Inflammatory macrophage (primary cell): ENCODE data around the gene MORN5.

Experiments
- DNase-seq, 2 donors: peaks; one replicate each; pipeline ENCODE4 v3.0.0-alpha.2; 2020 to 2022

Gene MORN5

DNA sequence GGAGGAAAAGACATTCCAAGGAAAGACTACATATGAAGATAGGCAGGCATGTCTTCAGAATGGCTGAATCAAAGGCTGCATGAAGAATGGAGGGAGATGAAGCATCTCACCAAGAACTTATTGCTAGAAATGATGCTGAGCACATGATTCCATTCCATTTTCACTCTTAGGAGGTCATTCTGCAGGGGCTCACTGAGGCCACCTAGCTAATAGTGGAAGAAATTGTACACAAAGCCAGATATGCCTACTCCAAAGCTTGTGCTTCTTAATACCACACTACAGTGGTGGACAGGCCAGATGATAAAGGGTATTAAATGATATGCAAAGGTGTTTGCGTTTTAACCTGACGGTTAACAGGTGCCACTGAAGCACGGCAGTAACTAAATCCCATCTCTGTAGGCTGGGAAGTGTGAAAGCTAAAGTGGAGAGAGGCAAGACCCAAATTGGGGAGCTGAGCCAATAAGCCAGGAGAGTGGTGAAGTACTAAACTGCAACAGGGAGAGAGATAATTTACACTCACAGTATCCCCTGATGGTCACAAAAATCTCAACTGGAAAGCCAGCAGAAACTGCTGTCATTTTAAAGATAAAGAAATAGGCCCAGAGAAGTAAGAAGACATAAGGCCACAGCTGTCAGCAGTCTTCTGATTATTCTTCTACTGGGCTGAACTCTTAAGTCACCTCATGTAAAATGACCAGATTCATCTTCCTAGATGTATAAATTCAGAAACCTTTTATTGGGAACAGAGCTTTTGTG lies 14.7 kb upstream of the MORN5 start:
- no peak for DNase-seq

DNA sequence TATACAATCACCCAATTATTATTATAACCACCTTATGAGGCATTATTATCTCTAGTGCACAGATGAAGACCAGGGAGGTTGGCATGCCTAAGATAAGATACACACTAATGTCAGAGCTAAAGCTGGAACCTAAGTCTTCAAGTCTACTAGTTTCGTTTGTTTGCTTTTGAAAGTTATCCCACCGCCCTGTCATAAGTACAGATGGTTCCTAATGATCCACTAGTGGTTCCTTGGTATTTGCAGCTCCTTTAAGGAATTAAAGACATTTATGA lies 14.2 kb upstream of the MORN5 start:
- no peak for DNase-seq

DNA sequence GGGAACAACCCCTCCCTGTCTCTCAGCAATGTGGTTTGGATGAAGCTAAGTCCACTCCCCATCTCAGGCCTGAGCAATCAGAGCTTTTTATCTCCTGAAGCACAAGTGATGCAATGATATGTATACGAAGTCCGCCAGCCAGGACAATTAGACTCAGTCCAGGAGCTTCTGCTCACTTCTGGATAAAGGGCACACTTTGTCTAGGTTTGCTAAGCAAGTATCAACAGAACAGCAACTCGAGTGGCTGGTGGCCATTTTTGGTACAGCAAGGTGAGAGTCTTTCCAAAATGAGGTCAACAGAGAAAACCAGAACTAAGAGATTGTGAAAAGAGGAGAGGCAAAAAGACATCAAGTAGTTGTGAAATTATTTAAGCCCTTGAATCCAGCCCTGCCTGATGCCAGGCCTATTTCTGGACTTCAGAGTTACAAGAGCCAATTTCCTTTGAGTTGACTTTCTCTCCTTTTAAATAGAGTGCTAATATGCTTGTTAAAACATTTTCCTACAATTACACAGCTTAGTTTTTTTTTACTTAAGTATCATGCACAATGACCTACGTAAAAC lies 8.4 kb upstream of the MORN5 start:
- DNase-seq: no peak

- DNase-seq: no peak
Measured at GRCh38 chr9:122155796-122156195, 3.9 kb upstream of the MORN5 start.

- peak; percentile 30 to 36 for DNase-seq
Measured at GRCh38 chr9:122158202-122158601, 1.5 kb upstream of the MORN5 start.

DNA sequence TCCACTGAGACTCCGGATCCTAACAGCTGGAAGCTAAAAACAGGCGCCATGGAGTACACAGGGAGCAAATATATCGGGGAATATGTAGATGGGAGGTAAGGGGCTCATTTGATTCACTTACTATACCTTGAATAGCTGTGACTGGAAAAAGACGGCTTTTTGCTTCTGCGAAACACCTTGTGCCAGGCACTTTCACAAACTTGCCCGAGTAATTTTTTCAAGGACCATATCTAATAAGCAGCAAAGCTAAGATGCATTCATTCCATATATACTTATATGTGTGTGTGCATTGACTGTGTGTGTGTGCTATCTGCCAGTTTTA lies 178 bp downstream of the MORN5 start:
- DNase-seq: no peak

- DNase-seq: no peak
Measured at GRCh38 chr9:122162415-122162814, 2.7 kb downstream of the MORN5 start.

GRCh38 chr9:122164286-122164685 lies 4.6 kb downstream of the MORN5 start:
- DNase-seq: no peak

DNA sequence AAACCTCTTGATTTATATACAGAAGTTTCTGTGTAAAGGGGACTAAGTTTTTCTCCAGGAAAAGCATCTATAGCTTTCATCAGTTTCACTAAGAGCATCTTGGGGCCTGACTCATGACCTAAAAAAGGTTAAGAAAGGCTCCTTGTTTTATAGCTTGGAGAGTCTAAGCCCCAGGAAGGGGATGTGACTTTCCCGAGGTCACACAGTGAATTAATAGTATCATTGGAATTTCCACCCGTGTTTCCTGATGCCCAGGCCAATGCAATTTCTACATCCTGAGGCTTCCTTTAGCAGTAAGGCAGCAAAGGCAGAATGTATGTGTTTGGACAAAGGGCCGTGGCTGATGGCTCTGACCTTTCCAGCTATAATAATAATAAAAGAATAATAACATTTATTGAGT lies 8.6 kb downstream of the MORN5 start:
- DNase-seq: no peak

DNA sequence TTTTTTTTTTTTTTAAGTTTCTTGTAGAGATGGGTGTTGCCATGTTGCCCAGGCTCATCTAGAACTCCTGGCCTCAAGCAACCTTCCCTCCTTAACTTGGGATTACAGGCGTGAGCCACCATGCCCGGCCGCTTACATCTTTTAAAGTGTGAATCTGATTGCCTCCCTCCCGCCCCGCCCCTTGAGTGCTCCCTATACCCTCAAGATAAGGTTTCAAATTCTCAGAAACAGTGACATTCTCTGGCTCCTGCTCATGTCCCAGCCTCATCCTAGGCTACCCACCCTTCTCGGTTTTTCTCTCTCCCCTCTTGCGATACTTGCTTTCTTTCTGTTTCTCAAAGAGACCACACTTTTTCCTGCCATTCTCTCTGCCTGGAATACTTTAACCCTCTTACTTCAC lies 12.4 kb downstream of the MORN5 start:
- DNase-seq: no peak

DNA sequence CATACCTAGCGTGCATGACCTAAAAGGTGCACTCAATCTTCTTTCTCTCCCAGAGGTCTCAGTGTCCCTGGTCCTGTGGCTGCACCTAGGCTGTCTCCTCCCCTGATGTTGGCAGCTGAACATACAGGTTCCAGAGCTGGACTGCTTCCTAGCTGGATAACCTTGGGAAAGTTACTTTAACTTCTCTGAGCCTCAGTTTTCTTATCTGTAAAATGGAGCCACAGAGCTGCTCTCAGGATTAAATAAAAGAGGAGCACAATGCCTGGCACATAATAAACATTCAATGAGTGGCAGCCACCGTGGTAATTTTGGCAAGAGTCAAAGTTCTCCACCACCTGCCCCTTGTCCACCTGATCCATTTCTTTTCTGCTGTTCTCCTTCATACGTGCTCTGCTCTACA lies 14.0 kb downstream of the MORN5 start:
- no peak for DNase-seq

- DNase-seq: no peak
Measured at GRCh38 chr9:122176916-122177315, 17.2 kb downstream of the MORN5 start.

- DNase-seq: no peak
Measured at GRCh38 chr9:122179054-122179689, 19.5 kb downstream of the MORN5 start.

DNA sequence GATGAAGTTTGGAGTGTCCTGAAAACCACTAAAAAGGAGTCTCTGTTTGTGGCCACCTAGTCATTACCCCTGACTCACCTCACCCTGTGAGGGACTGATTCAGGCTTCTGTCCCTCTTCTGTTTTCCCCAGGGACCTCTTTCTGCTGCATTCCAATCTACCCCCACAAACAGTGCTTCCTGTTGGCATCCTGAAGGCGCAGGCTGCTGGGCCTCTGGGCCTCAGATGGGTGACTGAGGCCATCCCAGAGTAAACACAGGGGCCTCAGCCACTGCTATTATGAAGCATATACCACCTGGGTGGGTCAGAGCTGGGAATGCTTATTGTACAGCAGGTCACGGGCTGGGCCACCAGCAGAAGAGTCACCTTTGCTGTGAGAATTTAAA lies 20.0 kb downstream of the MORN5 start:
- no peak for DNase-seq

GRCh38 chr9:122180633-122181032 lies 20.9 kb downstream of the MORN5 start:
- DNase-seq: no peak

- no peak for DNase-seq
Measured at GRCh38 chr9:122183501-122183900, 23.8 kb downstream of the MORN5 start.

DNA sequence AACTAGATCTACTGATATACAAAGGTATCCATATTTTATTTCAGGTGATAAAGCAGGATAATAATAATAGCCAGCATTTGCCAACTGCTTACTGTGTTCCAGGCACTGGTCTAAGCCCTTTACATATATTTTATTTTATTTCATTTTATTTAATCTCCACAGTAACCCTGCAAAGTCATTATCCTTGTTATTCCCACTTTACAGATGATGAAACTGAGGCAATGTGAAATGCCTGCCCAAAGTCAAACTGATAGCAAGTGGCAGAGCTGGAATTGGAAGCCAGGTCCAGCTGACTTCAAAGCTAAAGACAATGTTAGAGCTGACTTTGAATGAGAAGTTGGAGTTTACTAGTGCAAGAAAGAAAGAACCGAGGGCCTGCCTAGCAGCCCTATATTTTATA lies 24.8 kb downstream of the MORN5 start:
- no peak for DNase-seq

GRCh38 chr9:122186301-122186700 lies 26.6 kb downstream of the MORN5 start:
- DNase-seq: no peak

DNA sequence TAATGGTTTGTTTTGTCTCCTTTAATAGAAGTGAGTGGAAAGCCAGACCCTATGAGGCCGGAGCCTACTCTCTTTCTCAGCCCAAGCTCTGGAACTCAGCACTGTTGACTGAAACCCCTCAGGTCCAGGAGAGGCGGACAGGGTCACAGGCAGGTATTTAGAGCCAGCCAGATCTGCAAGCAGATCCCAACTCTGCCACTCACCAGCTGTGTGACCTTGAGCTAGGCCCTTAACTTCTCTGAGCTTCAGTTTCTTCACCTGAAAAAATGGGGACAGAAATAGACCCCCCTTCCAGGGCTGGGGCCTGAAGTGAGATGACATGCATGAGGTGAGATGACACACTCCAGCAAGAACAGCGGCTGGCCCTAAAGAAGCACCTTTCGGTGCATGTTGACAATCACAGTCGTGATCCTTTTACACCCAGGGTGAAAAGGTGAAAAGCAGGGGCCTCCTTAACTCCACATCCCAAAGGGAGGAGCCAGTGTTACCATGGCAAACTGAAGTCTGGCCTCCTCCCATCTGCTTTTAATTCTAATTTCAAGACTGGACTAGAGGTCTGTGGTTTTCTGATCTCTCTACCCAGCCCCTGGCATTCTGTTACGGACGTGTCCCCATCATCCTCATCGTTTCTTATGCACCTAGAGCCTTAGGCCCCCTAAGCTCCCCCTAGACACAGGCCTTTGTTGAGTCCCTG lies 27.2 kb downstream of the MORN5 start:
- no peak for DNase-seq

GRCh38 chr9:122188369-122188768 lies 28.7 kb downstream of the MORN5 start:
- no peak for DNase-seq

DNA sequence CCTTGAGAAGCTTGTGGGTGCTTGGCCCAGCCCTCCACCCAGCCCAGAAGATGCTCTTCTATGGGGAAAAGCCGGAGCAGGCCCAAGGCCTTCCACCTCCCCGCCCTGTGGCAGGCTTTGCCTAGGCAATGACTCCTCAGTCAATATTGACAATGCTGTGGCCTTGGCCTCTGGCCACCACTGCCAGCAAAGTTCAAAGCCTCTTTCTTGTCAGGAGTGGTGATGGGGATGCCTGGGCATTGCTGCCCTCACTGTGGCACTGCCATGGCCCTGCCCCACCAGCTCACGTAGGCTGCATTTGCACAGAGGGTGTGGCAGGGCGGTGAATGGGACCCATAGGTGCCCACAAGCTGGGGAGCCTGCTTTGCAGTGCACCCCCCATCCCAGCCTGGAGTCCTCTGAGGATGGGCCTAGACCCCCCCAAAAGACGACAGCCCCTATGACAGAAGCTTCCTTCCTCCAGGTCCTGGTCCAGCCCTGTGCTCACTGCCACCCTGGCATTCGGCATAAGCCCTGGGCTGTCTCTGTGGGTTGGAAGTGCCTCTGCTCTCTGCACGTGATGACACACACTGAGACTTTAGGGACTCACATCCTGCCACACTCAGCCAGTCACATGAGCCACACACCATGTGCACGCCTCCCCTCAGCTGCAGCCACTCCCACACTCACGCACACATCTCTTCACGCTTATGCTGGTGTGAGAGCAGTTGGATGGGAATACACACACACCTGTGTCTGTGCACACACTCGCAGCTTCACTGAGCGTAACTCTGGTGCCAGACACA lies 31.1 kb downstream of the MORN5 start:
- DNase-seq: no peak

GRCh38 chr9:122191584-122191983 lies 31.9 kb downstream of the MORN5 start:
- DNase-seq: no peak

GRCh38 chr9:122192261-122192875 lies 32.7 kb downstream of the MORN5 start:
- DNase-seq: no peak
